HG02973 (cell line): ENCODE data around the gene HSPA12A.
A peak's percentile ranks its signal among the peaks of the same experiment; 100 is the strongest.

Source experiments
- ATAC-seq: cut with Tn5 transposase; IDR thresholded peaks from one replicate; pipeline ENCODE4 v1.9.1; 2021; ENCODE audit warnings: moderate library complexity; ENCODE audit not compliant: unreplicated experiment

HSPA12A gene

DNA sequence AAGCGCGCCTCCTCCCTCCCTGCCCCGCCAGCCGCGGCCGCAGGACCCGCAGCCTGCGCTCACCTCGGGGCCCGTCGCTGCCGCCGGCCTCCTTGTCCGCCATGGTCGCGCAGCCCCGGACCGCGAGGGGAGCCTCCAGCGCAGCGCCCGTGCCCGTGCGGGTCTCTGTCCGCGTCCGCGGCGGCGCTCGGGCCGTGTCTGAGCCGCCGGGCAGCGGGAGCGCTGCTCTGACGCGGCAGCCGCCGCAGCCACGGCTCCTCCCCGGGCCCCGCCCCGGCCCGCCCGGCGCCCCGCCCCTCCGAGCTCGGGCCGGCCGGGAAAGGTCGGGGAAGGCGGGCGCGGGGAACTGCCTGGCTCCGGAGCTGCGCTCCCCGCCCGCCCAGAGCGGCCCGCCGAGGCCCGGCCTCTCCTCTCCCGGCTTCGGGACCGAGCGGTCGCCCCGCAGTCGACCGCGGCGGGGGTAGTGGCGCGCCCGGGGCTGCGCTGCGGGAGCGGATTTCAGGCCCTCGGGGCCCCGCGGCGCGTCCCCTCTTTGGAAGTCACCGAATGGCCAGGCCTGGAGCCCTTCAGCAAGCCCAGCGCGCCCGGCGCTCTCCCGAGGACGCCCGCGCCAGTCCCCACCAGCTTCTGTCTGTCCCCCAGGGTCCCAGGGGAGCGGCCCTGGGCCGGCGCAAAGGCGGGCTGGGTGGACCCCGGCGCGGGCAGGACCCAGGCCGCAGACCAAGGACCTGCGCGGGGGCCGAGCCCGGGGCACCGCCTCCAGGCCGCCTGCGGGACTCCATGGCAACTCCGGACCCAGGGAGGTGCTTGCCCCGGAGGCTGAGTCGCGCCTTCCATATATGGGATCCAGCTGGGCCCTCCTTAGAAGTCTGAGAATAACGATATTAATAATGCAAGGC lies at the start of gene HSPA12A:
Gene HSPA12A (minus strand): TSS at position 200 of the 899 bp plus-strand sequence. CDS start 97 bp downstream, at position 103.
- ATAC-seq = peak; percentile 95

GRCh38 chr10:116791241-116791640 lies 48.9 kb upstream of the HSPA12A start:
- no peak for ATAC-seq

DNA sequence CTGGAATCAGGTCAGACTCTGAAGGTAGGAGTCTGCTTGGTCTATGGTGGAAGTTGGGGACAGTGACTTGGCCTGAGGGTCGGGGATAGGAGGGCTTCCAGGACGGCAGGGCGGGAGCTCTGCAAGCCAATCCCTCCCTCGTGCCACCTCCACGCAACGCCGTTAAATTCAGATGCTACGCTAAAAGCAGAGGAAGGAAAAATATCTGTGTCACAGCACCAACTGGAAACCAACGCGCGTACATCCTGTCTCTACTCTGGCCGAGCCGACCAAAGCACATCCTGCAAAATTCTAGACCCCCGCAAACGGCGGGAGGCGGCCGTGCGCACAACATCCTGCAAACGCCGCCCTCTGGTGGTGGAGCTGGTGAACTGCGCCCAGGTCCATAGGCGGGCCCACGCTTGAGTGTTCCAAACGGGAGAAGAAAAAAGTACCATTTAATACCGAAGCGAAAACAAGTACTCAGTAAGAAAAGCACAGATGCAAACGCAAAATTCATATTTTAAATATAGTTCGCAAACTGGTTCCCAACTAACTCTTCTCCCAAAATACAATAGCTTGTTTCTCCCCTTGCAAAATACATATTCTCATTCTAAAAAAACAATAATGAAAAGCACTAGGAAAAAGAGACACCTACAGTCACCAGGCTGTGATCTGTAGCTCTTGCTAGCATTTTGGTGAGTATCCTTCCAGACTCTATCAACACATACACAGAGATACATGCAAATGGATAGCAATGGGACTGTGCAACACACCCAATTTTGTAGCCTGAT lies 45.7 kb upstream of the HSPA12A start:
- no peak for ATAC-seq

- no peak for ATAC-seq
Measured at GRCh38 chr10:116787053-116787659, 44.8 kb upstream of the HSPA12A start.

- ATAC-seq = no peak
Measured at GRCh38 chr10:116785867-116786266, 43.5 kb upstream of the HSPA12A start.

DNA sequence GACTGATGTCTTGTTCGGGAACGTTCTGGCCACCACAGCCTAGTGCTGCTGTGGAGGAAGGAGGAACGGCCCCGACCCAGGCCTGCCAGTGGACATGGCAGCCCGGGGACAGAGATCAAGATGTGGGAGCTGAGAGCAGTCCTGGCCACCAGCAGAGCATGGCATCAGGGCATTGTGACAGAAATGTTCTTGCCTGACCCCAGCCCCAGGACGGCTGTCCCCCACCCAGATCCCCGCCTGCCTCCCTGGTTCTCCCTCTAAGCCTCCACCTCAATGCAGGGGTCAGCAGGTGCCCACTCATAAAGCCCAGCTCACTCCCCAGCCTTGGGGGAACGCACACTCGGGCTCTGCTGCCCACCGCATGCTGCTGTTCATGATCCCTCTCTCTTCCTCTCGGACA lies 42.9 kb upstream of the HSPA12A start:
- ATAC-seq = no peak

DNA sequence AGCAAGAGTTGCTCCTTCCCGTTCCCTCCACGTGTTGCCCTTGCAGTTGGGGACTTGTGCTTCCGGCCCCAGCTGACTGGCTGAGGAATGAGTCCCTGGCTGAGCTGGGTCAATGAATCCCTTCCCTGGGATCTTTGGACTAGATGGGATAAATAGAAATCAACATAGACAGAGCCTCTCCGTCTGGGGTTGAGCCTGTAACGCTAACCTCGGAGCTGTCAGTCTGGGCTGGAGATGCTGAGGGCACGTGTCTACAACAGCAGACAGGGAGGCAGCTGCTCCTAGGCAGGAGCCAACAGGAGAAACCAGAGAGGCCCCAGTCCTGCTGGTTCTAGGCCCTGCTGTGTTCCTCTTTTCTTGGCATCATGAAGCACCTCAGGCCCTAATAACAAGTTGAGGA lies 42.3 kb upstream of the HSPA12A start:
- no peak for ATAC-seq

DNA sequence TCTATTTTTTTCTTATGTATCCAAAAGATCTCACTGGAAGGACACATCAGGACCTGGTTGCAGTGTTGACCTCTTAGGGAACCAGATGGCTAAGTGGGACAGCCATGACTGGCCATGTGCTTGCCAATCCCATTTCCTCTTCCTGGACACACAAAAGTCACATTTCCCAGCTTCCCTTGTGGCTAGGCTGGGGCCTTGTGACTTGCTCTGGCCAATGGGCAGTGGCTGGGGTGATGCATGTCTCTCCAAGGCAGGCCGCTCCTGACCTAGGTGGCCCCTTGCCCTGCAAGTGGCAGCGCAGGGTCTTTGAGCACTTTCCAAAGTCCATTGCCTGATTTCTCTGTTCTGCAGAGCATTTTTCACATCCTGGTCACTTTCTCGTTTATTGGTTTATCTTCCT lies 41.7 kb upstream of the HSPA12A start:
- no peak for ATAC-seq

- no peak for ATAC-seq
Measured at GRCh38 chr10:116783011-116783655, 40.8 kb upstream of the HSPA12A start.

DNA sequence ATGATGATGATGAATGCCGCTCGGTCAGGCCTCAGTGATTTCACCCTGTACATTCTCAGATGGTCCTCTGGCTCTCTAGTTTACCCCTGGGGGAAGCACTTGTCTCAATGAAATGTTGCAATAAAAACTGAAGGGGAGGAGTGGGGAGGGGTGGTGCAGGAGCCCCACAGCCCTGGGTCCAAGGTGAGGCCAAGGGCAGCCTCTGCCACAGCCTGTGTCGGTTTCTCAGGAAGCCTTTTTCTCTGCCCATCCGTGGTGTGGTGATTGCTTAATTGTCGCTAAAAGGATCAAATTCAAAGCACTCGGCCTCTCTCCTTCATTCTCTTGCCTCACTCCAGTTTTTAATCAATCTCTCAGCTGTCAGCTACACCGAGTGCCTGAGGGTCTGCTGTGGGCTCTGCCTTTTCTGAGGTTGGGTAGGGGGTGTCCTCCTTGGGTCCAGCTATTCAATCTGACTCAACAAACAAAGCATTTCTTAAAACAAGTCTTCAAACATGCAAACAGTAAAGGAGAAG lies 39.1 kb upstream of the HSPA12A start:
- ATAC-seq = no peak

DNA sequence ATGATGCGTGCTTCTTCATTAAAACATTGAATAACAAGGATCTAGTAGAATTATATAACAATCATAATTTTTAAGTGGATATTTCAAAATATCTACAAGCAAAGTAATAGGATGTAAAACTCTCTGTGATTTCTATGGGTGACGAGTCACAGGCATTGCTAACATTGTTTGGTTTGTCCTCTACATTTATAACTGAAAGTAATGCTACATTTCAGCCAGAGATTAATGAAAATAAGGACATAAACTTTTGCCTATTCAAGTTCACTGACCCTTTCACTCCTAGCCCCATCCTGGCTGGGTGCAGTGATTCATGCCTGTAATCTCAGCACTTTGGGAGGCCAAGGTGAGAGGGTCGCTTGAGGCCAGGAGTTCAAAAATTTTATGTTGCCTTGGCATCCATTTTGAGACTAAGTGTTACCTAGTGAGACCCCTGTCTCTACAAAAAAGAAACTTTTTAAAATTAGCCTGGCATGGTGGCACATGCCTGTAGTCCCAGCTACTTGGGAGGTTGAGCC lies 38.4 kb upstream of the HSPA12A start:
- no peak for ATAC-seq

GRCh38 chr10:116779076-116779687 lies 36.8 kb upstream of the HSPA12A start:
- no peak for ATAC-seq

GRCh38 chr10:116777006-116777405 lies 34.6 kb upstream of the HSPA12A start:
- no peak for ATAC-seq

DNA sequence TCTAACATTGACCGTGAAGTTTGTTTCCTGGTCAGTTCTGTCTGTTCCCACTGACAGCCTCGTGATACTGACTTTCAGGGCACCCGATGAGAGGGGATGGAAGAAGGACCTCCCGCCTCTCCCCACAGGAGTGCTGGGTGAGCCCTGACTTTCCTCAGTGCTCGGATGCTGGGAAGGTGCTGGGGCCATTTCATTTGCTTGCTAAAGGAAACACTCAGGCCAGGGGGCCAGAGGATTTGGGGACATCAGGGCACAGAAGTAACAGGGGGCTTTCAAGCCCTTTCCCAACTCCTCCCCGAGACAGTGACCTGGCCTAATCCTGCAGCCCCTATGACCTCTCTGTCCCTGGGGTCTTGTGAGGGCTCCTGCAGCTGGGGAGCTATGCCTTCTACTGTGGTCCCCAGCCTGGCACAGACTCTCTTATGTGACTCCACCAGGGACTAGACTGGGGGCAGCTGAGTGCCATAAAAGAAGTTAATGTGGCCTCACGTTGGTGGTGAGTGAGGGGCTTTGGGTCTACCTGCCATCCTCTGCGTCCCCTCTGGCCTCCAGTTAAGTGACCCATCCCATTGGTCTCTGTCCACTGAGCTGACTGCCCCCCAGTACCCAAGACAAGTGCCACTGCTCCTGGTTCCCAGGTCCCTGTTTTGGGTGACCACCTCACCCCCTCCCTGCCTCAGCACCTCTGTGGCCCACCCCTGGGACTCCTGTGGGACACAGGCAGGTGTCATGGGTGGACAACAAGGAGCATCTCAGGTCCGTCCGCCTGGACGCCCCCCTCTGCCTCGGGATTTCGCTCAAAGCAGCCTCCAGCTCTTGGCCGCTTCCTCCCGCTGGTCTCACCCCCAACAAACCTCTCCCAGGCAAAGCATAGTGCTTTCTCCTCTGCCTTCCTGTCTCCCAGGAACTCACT lies 33.4 kb upstream of the HSPA12A start:
- ATAC-seq = no peak

GRCh38 chr10:116774728-116775151 lies 32.4 kb upstream of the HSPA12A start:
- no peak for ATAC-seq

DNA sequence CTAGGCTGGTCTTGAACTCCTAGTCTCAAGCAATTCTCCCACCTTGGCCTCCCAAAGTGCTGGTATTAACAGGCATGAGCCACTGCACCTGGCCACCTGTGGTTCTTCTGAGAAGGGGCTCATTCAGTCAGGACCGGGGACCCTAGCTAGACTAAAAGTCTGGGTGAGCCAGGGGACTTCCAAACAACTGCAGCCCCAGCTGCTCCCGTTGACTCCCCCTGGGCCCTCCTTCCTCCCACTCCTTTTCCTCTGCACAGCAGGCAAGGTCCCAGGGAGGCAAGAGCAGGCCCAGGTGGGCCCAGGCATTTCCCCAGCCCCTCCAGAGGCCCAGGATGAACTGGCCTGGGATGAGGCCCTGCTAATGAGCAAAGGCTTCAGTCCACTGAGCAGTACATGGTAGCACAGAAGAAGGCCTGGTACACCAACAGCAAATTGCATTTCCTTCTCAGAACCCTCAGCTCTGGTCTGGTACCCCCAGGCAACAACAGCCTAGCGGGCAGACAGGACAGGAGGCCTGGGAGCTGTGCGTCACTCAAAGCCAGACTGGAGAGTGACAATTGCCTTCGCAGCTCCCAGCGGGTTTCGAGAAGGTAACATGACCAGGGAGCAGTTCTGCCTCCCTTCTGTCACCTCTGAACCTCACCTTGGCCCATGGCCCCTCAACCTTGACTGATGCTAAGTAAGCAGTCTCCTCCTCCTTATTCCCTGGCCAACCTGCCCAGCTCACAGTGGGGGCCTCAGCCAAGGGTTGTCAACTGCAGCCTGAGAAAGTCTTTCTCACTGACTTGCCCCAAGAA lies 30.7 kb upstream of the HSPA12A start:
- ATAC-seq = no peak

- no peak for ATAC-seq
Measured at GRCh38 chr10:116771959-116772585, 29.7 kb upstream of the HSPA12A start.
